GM19467 (cell line): ENCODE results near the gene PLXNB1.
"Not testable (repeated sequence)": the region's sequence is repeated elsewhere in the genome, so short reads cannot be mapped to it uniquely, and the experiment has no call there.

Experiments used
- ATAC-seq: cut with Tn5 transposase; IDR thresholded peaks from one replicate; pipeline ENCODE4 v1.9.1; 2021; ENCODE audit warnings: mild to moderate bottlenecking, moderate library complexity; ENCODE audit not compliant: unreplicated experiment

The PLXNB1 gene

GRCh38 chr3:48464713-48465221 is 34.9 kb upstream of the PLXNB1 start:
- ATAC-seq: no peak

GRCh38 chr3:48463703-48464102 is 33.8 kb upstream of the PLXNB1 start:
- no peak for ATAC-seq

- not testable (repeated sequence) for ATAC-seq
Observed at GRCh38 chr3:48461767-48462166, 31.9 kb upstream of the PLXNB1 start.

GRCh38 chr3:48460517-48460902 is 30.6 kb upstream of the PLXNB1 start:
- no peak for ATAC-seq

- ATAC-seq: no peak
Observed at GRCh38 chr3:48459773-48460516, 30.1 kb upstream of the PLXNB1 start.

- no peak for ATAC-seq
Observed at GRCh38 chr3:48459331-48459730, 29.4 kb upstream of the PLXNB1 start.

- no peak for ATAC-seq
Observed at GRCh38 chr3:48456456-48456855, 26.6 kb upstream of the PLXNB1 start.

- no peak for ATAC-seq
Observed at GRCh38 chr3:48451270-48451669, 21.4 kb upstream of the PLXNB1 start.

GRCh38 chr3:48446425-48447193 is 16.7 kb upstream of the PLXNB1 start, which contains the start of gene ATRIP:
Gene ATRIP, plus strand, starts transcription at chr3:48446737. Its CDS starts 109 bp downstream, at chr3:48446846.
- ATAC-seq: peak; percentile 94

- ATAC-seq: no peak
Observed at GRCh38 chr3:48446043-48446424, 16.1 kb upstream of the PLXNB1 start.

- ATAC-seq: no peak
Observed at GRCh38 chr3:48445277-48445882, 15.5 kb upstream of the PLXNB1 start.

GRCh38 chr3:48441940-48442339 is 12.1 kb upstream of the PLXNB1 start:
- no peak for ATAC-seq

- ATAC-seq: no peak
Observed at GRCh38 chr3:48440590-48440958, 10.7 kb upstream of the PLXNB1 start.

- ATAC-seq: peak; percentile 95
Observed at GRCh38 chr3:48439820-48440589, 10.1 kb upstream of the PLXNB1 start, which contains the start of the genes CCDC51 and TMA7. Gene CCDC51, minus strand, starts transcription at chr3:48440119. Its CDS starts 4,991 bp downstream, at chr3:48435128. Gene TMA7, plus strand, starts transcription at chr3:48440257. Its CDS starts 40 bp downstream, at chr3:48440297.

GRCh38 chr3:48437812-48438211 is 7.9 kb upstream of the PLXNB1 start:
- no peak for ATAC-seq

GRCh38 chr3:48436855-48437254 is 7.0 kb upstream of the PLXNB1 start:
- no peak for ATAC-seq

- no peak for ATAC-seq
Observed at GRCh38 chr3:48436477-48436787, 6.5 kb upstream of the PLXNB1 start.

- ATAC-seq: no peak
Observed at GRCh38 chr3:48435774-48436476, 6.0 kb upstream of the PLXNB1 start.

- ATAC-seq: no peak
Observed at GRCh38 chr3:48435223-48435595, 5.3 kb upstream of the PLXNB1 start.

- no peak for ATAC-seq
Observed at GRCh38 chr3:48434591-48435222, 4.8 kb upstream of the PLXNB1 start.
